GM12875 (cell line): Measurements from ENCODE around the gene LSAMP.
"Not testable (repeated sequence)": the region's sequence is repeated elsewhere in the genome, so short reads cannot be mapped to it uniquely, and the experiment has no call there.

Source experiments
- H3K4me3 ChIP-seq: one replicate; pipeline ENCODE4 v1.5.1; 2011; ENCODE audit warnings: low read depth, low read length, control low read depth
- CTCF ChIP-seq: IDR thresholded peaks from 2 replicates; pipeline ENCODE4 v1.5.1; 2011; ENCODE audit warnings: low read depth, mild to moderate bottlenecking, control low read depth, inconsistent platforms, low read length, moderate library complexity, borderline replicate concordance; ENCODE audit not compliant: insufficient read depth

LSAMP gene

GRCh38 chr3:115855911-115856310, 589.4 kb downstream of the LSAMP start:
- H3K4me3 ChIP-seq, result no peak overlapping the region
- TF ChIP-seq CTCF, result no peak

- no peak for TF ChIP-seq CTCF
- no peak overlapping the region for H3K4me3 ChIP-seq
These were observed 592.2 kb downstream of the LSAMP start for GRCh38 chr3:115853104-115853503.

GRCh38 chr3:115852278-115852677, 593.0 kb downstream of the LSAMP start:
- H3K4me3 ChIP-seq, result no peak overlapping the region
- TF ChIP-seq CTCF, result no peak

- H3K4me3 ChIP-seq, result no peak overlapping the region
- no peak for TF ChIP-seq CTCF
These were observed 593.7 kb downstream of the LSAMP start for GRCh38 chr3:115851571-115851970.

GRCh38 chr3:115848641-115849040, 596.6 kb downstream of the LSAMP start:
- no peak for TF ChIP-seq CTCF
- H3K4me3 ChIP-seq, result no peak overlapping the region

GRCh38 chr3:115845986-115846385, 599.3 kb downstream of the LSAMP start:
- TF ChIP-seq CTCF, result no peak
- no peak overlapping the region for H3K4me3 ChIP-seq

- H3K4me3 ChIP-seq, result not testable (repeated sequence)
These were observed 600.6 kb downstream of the LSAMP start for GRCh38 chr3:115844729-115845128.

GRCh38 chr3:115843206-115843605, 602.1 kb downstream of the LSAMP start:
- no peak overlapping the region for H3K4me3 ChIP-seq
- no peak for TF ChIP-seq CTCF
